Ovary (tissue), 3 donors: ENCODE measurements around the gene IFIT1.
"Not testable (repeated sequence)": the region's sequence is repeated elsewhere in the genome, so short reads cannot be mapped to it uniquely, and the experiment has no call there.

Experiments used
- CTCF ChIP-seq, 3 donors: fragments of 450-650 bp in 2 of 3; fragments of 200-600 bp in 1 of 3; IDR thresholded peaks; one replicate each; pipeline versions ENCODE4 v1.5.1 to v1.8.0; 2016 to 2022; ENCODE audit warnings: antibody characterized with exemption in 3 of 3, mild to moderate bottlenecking in 1 of 3
- POLR2A ChIP-seq: fragments of 450-650 bp; IDR thresholded peaks from one replicate; pipeline ENCODE4 v1.6.1; 2017; ENCODE audit warnings: antibody characterized with exemption, mild to moderate bottlenecking, moderate library complexity
- donor health status: DM: no; HTN: no; CAD: no.

- not testable (repeated sequence) for TF ChIP-seq CTCF (IDR thresholded peaks at IDR 0.05); POLR2A
Measured at GRCh38 chr10:89406178-89406577, 13.8 kb downstream of the IFIT1 start.
